Astrocyte of the spinal cord (primary cell): ENCODE measurements around the gene CTLA4.

Experiments
- DNase-seq: peaks from one replicate; pipeline ENCODE4 v3.0.0; 2011; ENCODE audit warnings: low read depth, low spot score
- H3K4me3 ChIP-seq: 2 replicates; pipeline ENCODE4 v1.5.1; 2011; ENCODE audit warnings: low read depth, mild to moderate bottlenecking, low read length, moderate library complexity
- CTCF ChIP-seq: IDR thresholded peaks from 2 replicates; pipeline ENCODE4 v1.5.1; 2012; ENCODE audit warnings: low read depth, mild to moderate bottlenecking, low read length, inconsistent platforms
- in situ Hi-C: cut with HindIII; loops from 2 replicates; pipeline ENCODE4 v1.10.0; 2017; ENCODE audit warnings: low sequenced_read_pairs

The CTLA4 gene

GRCh38 chr2:203840655-203841205, 26.8 kb upstream of the CTLA4 start:
- H3K4me3 ChIP-seq = no peak overlapping the region
- in situ Hi-C loops = no loop called here
- no peak for TF ChIP-seq CTCF
- no peak for DNase-seq

GRCh38 chr2:203841654-203842053, 25.9 kb upstream of the CTLA4 start:
- DNase-seq = no peak
- in situ Hi-C loops = no loop called here
- TF ChIP-seq CTCF = no peak
- no peak overlapping the region for H3K4me3 ChIP-seq

- in situ Hi-C loops = no loop called here
- no peak overlapping the region for H3K4me3 ChIP-seq
- no peak for DNase-seq
- no peak for TF ChIP-seq CTCF
These were observed 25.2 kb upstream of the CTLA4 start for GRCh38 chr2:203842373-203842772.

- DNase-seq = no peak
- TF ChIP-seq CTCF = no peak
- H3K4me3 ChIP-seq = no peak overlapping the region
- in situ Hi-C loops = no loop called here
These were observed 21.0 kb upstream of the CTLA4 start for GRCh38 chr2:203846490-203847105.

- DNase-seq = no peak
- H3K4me3 ChIP-seq = no peak overlapping the region
- no peak for TF ChIP-seq CTCF
- in situ Hi-C loops = no loop called here
These were observed 18.6 kb upstream of the CTLA4 start for GRCh38 chr2:203849010-203849409.

GRCh38 chr2:203852760-203853159, 14.8 kb upstream of the CTLA4 start:
- H3K4me3 ChIP-seq = no peak overlapping the region
- in situ Hi-C loops = no loop called here
- no peak for TF ChIP-seq CTCF
- DNase-seq = no peak
